GM21515 (cell line): ENCODE results near the gene TFAP2B.

ENCODE experiments used
- ATAC-seq: cut with Tn5 transposase; IDR thresholded peaks from one replicate; pipeline ENCODE4 v1.9.1; 2021; ENCODE audit not compliant: unreplicated experiment

TFAP2B gene

DNA sequence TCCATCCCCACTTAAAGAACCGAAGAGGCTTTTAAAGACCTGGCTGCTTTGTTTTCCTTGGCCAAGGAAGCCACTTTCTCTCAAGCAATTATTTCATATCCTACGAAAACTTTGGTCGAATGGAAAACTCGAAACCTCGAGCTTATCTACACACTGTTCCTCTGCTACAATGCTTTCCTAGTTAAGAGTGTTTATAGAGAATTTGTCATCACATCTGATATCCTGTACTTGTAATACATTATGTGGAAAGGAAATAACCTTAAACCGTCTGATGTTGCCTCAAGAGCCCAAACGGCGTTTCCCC, 28.1 kb downstream of the TFAP2B start:
- no peak for ATAC-seq

DNA sequence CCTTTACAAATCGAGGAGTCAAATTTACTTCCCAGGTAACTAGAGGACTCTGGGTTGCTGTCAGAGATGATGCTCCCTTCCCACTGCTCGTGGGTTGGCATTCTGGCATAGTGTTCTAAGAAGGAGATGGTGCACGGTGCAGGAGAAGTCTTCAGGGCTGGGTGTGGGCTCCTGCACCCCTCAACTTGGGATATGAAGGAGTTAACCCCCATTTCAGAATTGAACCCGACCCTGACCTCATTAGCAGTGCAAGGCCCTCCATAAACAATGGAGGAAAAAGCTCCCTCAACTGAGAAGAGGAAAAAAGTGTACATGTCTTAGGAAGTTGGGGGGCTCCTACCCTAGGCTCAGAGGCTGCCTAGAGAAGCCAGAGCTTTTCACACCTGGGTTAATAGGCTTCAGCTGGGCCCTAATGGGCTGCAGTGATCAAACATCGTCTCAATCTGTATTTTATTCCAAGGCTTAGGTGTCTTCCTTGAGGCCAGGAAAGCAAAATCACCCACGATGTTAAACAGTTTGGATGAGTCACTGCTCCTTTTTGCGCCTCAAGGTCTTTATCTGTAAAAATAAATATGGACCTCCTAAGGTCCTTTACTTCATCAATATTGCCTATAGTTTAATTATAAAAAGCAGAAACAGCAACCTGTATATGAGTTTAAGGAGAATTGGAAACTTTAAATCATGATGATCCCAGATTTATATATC, 29.4 kb downstream of the TFAP2B start:
- ATAC-seq: no peak

DNA sequence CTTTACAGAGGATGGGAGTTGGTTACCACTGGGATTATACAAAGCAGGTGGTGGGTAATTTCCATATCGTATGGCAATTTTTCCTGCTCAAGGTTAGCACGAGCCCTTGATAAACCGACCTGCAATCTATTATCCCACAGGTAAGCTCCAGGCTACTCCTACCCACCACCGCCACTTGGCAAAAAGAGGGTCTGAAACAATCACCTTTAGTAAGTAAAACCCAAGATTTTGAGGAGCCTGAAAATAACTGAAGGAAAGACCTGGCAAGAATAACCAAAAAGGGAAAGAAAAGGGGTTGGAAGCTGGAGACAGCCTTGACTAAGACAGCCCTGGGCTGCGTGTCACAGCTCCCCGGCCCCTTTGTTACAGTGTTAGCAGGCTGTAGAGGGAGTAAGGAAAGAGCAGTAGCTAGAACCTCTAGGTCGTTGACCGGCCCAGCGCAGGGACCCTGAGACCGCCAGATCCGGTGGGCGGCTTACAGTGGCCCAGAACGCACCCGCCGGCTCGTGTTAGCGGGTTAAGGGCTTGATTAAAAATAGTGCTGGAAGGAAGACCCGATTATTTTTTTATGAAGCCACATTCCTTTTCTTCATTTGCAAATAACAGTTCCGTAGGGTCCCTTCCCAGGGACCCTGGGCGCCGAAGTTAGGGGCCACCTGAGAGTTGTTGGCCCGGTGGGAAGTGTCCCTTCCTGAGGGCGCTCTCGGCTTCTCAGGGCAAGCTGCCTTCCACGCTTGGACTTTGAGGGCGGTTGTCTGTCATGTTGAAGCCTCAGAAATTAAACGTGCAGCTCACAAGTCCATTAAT, 30.5 kb downstream of the TFAP2B start:
- no peak for ATAC-seq

DNA sequence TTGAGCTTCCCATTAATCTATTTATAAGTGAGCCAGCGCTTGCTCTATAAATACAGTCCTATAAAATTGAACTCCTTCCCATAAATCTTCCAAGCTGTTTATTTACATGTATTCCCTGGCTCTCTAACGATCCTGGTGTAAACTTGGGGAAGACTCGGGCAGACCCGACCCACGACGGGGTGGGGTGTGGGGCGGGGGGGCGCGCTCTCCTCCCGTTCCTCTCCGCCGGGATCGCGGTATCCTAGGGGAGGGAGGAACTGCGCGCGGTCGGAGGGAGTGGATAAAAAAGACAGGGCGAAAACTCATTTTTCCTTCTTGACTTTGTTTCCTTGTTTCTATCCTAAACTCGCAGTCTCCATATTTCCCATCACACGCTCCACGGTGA, 31.1 kb downstream of the TFAP2B start:
- ATAC-seq: no peak

DNA sequence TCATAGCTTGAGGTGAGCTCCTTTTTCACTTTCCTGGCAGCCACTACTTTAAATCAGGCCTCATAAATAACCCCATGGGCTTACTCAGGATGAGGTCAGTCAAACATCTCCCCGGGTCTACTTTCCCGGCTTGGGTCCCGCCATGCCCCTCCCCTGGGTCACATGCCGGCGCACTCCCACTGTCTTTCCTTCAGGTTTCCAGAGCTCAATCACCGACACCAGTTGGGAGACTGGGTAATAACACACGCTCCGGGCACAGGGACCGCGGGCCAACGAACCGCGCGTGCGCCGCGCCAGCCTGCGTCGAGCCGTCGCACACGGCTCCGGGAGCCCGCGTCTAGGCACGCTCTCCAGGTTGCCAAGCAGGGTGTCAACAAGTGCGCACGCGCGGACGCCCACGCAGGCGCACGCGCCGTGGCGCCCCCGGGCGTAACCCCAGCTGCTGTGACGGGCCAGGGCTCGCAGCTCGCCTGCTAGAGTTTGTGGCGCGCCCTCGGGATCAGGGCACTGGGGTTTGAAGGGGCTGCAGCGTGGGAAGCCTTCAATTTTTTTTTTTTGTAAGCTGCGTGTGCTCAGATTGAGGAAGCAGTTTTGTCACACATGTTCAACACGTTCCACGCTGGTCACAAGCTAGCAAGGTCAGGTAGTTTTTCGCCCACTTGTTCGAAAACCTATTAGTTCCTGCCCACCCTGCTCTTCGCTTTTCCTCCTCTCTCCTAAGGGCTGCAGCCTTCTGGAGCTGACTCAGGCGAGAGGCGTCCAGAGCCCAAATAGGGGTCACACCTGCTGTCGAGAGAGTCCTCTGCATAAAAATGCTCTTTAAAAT, 31.8 kb downstream of the TFAP2B start:
- ATAC-seq: no peak

DNA sequence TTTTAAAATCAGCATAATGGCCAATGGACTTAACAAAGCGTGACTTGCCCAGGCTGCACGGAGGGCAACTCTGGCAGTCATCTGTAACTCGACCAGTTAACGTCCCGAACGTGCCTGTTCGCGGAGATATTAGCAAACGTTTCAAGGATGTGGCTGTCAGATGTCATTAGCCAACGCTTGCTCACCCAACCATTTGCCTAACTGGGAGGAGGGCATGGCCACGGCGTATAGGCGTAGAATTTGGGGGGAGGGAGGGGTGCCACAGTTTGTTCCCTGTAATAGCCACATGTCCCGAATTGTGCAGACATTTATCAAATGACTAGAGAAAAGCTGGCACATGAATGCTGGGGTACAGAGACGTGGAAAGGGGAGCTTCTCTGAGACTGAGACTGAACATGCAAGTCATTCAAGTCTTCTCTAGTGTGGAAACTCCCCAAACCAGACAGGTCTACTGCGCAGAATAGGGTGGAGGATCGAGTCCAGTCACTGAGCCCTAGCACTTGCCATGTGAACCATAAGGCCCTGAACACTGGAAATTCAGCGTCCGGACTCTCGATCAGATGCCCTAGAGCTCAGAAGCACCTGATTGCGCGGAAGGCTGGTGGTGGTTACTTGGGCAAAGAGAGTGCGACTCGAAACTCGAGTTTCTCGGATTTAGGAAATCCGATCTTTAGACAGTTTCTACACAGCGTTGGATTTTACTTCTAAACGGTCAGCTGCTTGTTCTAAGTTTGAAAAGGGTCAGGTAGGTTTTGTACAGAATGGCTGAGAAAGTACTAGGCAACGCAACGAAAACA, 32.6 kb downstream of the TFAP2B start:
- ATAC-seq: no peak

DNA sequence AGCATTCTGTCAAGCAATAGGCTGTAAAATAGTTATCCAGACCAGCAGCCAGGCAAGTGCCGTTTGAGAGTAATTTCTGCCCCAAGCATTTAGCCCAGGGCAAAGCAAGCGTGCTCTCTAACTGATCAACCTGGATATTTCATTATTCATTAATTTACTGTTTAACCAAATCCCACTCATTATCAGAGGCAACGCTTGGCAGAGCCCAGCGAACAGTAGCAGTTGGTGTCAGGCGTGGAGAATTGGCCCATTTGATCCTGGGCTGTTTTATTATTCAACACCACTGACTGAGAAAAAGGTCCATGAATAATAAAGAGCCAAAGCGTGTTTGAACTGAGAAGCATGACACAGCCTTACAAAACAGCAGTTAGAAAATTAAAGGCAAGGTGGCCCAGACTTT, 35.3 kb downstream of the TFAP2B start:
- ATAC-seq: no peak

DNA sequence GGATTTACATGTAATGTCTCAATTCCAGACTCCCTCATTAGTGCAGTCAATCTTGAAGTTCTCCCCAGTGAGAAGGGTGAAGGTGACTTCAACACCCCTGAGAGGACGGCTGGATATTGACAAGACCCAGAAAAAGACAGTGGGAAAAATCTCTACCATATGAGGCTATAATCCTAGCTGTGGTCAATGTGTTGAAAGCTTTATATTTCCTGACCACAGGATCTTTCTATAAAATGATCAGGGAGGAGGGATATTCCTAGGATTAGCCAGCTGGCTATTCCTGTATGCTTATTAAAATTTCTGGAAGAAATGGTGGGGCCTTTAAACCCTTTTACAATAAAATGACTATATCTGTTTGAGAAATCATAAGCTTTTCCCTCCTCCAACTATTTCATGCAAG, 43.0 kb downstream of the TFAP2B start:
- no peak for ATAC-seq

DNA sequence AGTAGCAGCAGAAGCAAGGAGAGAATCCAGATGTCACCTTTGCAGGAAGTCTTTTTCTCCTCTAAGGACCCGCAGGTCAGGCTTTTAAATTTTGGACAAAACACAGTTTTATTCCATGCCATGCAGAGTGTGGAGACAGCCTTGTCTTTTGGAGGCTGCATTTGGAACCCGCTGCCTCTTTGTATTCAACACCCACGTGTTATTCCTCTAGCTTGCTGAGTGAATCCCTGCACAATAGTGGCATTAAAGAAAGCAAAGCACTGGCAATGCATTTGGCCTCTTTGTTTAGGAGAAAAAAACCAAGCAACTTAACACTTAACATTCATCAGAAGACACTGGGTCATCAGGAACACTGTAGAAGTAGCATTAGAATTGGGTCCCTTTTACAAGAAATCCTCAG, 43.5 kb downstream of the TFAP2B start:
- ATAC-seq: no peak

DNA sequence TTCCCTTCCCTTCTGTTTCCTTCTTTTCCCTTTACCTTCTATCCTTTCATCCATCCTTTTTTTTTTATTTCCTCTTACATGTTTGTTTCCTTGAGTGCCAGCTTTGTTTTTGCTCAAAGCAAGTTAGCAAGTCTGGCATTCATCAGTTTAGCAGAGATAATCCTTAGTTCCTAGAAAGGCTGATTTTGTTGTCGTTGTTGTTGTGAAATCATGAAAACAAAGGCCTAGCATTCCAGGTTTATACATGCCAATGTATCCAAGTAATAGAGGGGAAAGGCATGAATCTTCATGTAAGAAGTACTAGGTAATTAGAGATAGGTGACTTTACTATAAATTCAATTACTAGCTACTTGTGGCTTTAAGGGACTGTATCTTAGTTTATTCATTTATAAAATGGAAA, 45.9 kb downstream of the TFAP2B start:
- ATAC-seq: no peak

DNA sequence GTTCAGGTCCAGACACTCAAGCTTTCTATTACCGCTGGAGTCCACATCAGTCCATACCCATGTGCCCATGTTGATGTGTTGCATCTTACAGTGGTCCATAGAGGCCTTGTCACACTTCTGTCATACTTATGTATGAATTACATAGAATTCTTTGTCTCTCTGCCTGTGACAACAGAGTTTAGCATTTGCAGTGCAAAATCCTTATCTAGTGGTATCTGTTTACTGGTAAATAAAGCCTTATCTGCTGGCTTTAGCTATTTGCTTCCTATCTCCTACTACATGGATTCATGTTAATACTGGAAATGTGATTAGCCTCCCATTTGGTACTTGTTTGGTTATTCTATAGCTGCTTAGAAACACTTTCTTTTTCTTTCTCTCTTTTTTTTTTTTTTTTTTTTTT, 49.8 kb downstream of the TFAP2B start:
- no peak for ATAC-seq

DNA sequence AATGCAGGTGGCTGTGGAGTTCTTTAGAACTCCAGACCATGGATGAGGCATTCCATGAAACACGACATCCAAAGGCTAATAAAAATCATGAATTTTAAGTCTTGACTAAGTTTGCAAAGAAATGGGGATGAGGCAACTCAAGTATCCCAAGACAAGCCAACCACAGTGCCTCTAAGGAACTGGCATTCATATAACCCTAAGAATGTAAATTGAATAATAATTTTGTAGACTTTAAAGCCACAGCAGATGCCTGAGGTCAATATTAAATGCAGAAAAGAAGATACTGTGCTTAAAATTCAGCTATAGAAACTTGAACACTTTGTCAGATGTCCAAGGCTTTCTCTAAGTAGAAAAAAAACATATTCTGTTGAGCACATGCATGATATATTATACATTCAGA, 54.5 kb downstream of the TFAP2B start:
- no peak for ATAC-seq

DNA sequence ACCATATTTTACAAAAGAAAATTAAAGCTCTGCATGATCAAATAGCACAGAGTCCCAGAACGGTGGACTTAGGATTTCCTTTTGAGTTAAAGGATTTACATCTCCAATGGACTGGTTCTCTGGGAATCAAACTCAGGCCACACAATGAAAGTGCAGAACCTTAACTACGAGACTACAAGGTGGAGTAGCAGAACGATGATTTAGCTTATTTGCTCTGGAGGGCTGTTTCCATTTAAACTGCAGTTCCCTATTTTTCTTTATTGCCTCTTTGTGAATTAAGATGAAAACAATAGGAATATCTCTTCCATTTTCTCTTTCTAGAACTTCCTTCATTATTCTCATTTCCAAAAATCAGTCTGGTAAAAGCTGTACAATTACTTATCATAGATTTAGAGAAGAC, 65.7 kb downstream of the TFAP2B start:
- ATAC-seq: no peak

DNA sequence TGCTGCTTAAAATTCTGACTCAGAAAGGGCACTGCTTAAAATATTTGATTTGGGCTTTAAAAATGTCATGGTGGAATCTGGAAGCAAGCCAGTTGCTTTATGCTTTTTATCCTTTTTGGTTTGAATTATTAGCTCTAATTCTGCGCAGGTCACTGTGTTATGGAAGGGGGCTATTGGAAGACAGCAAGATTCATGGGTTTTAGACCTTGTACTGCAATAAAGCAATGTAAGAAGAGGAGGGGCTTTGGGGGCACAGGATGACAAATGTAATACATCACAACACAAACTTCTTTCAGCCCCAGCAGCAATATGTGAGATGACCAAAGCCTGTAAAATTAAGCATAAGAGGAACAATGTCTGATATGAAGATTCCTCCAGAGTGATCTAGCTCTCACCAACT, 68.4 kb downstream of the TFAP2B start:
- no peak for ATAC-seq

DNA sequence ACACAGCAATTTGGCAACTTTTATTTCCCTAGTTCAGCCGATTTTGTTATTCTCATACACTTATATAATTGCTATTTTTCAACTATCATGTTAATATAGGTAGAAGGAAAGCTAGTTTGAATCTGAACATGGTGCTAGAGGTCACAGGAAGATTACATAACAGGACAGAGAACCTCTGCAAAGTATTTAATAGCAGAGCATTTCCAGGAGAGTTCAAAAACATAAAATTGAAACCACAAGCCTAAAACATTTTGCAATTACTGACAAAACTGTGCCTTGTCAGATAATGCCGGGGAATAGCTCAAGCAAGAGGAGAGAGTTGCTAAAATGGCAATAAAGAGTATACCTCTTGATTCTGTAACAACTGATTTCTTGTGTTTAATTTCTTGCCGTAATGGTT, 70.8 kb downstream of the TFAP2B start:
- no peak for ATAC-seq

DNA sequence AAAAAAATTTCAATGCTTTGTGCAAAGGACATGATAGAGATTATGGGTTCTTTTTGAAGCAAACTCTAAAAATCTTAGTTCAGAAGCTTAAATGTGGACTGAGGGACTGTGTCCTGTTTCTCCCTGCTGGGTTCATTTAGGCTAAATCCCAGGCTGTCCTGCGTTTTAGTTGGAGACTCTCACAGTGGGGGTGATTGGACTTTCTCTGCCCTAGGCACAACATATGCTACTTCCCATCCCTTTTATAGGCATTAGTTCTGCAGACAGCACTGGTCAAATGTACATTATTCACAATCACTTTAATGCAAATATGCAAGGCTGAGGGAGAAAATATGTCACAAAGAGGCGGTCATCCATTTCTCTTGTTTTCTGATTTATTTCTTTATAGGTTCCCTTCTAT, 71.3 kb downstream of the TFAP2B start:
- no peak for ATAC-seq

DNA sequence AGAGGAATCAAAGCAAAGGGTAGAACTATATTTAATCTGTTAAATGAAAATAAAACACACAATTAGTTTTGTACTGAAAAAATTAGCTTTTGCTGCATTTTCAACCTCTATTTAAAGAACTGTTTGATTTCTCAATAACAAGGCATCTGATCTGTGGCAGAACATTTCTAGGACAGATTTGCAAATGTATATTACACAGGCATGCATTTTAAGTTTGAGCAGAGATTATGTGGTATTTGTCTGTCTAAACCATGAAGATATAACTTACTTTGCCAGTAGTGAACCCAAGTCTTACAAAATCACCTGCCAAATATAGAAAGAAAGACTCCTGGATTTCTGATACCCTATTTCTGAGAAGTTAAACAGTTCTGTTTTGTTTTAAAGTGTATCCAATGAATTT, 71.9 kb downstream of the TFAP2B start:
- ATAC-seq: no peak

DNA sequence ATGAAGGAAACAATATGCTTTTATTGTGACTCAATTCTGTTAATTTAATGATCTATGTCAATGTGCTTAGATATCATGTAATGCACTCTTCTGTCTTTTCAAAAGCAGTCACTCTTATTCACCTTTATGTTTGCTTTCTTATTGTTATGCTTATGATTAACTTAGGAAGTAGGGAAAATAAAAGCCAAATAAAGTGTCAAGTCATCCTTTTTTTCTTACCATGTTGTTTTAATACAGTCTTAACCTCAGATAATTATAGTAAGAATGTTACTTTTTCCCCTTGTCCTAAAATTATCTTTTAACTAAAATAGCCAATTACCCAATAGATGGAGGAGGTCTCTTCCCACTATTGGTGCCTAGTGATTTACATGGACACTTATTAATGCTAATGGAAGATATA, 72.6 kb downstream of the TFAP2B start:
- ATAC-seq: no peak
